Stromal cell of bone marrow (primary cell): Measurements from ENCODE around the gene KIF13A.
A peak's percentile ranks its signal among the peaks of the same experiment; 100 is the strongest.
"Not testable (repeated sequence)": the region's sequence is repeated elsewhere in the genome, so short reads cannot be mapped to it uniquely, and the experiment has no call there.

Source experiments
- DNase-seq: peaks from one replicate; pipeline ENCODE4 v3.0.0-alpha.2; 2012; ENCODE audit warnings: low read depth

The KIF13A gene

GRCh38 chr6:17785094-17785787 lies 202.2 kb downstream of the KIF13A start:
- no peak for DNase-seq

- DNase-seq: no peak
Observed at GRCh38 chr6:17780061-17780460, 207.4 kb downstream of the KIF13A start.

GRCh38 chr6:17771609-17772008 lies 215.8 kb downstream of the KIF13A start:
- DNase-seq: no peak

GRCh38 chr6:17768881-17769280 lies 218.6 kb downstream of the KIF13A start:
- no peak for DNase-seq

GRCh38 chr6:17768388-17768787 lies 219.0 kb downstream of the KIF13A start:
- DNase-seq: peak; percentile 6

GRCh38 chr6:17762651-17763050 lies 224.8 kb downstream of the KIF13A start:
- DNase-seq: no peak

- no peak for DNase-seq
Observed at GRCh38 chr6:17758119-17758518, 229.3 kb downstream of the KIF13A start.

- no peak for DNase-seq
Observed at GRCh38 chr6:17754254-17754653, 233.2 kb downstream of the KIF13A start.

GRCh38 chr6:17745324-17745723 lies 242.1 kb downstream of the KIF13A start:
- DNase-seq: not testable (repeated sequence)

GRCh38 chr6:17744757-17745308 lies 242.6 kb downstream of the KIF13A start:
- not testable (repeated sequence) for DNase-seq

- DNase-seq: no peak
Observed at GRCh38 chr6:17744019-17744756, 243.2 kb downstream of the KIF13A start.

GRCh38 chr6:17741507-17741906 lies 245.9 kb downstream of the KIF13A start:
- DNase-seq: no peak

- no peak for DNase-seq
Observed at GRCh38 chr6:17740559-17741220, 246.7 kb downstream of the KIF13A start.

GRCh38 chr6:17737704-17738252 lies 249.7 kb downstream of the KIF13A start:
- no peak for DNase-seq

- DNase-seq: not testable (repeated sequence)
Observed at GRCh38 chr6:17735311-17735710, 252.1 kb downstream of the KIF13A start.

- no peak for DNase-seq
Observed at GRCh38 chr6:17730078-17730704, 257.2 kb downstream of the KIF13A start.

- DNase-seq: no peak
Observed at GRCh38 chr6:17729223-17730077, 258.0 kb downstream of the KIF13A start.

GRCh38 chr6:17728551-17729222 lies 258.7 kb downstream of the KIF13A start:
- no peak for DNase-seq

GRCh38 chr6:17725083-17725482 lies 262.4 kb downstream of the KIF13A start:
- no peak for DNase-seq

GRCh38 chr6:17724341-17724740 lies 263.1 kb downstream of the KIF13A start:
- DNase-seq: no peak
